NT2/D1 (cell line): ENCODE measurements around the gene FNDC1.

ENCODE experiments used
- DNase-seq: peaks from one replicate; pipeline ENCODE4 v3.0.0-alpha.2; 2011; ENCODE audit warnings: low read depth, low spot score
- H3K27me3 ChIP-seq: 2 replicates; pipeline ENCODE4 v1.6.0; 2011; ENCODE audit warnings: mild to moderate bottlenecking; ENCODE audit not compliant: insufficient read length, insufficient read depth
- H3K36me3 ChIP-seq: 2 replicates; pipeline ENCODE4 v1.6.1; 2011; ENCODE audit warnings: mild to moderate bottlenecking, low read length, mixed read lengths; ENCODE audit not compliant: insufficient read depth, insufficient read length
- H3K4me1 ChIP-seq: 2 replicates; pipeline ENCODE4 v1.5.1; 2011; ENCODE audit not compliant: insufficient read depth, insufficient read length
- H3K4me3 ChIP-seq: 2 replicates; pipeline ENCODE4 v1.5.1; 2011; ENCODE audit warnings: low read depth; ENCODE audit not compliant: insufficient read length
- H3K9ac ChIP-seq: 2 replicates; pipeline ENCODE4 v1.6.0; 2011; ENCODE audit warnings: low read depth; ENCODE audit not compliant: insufficient read length
- H3K9me3 ChIP-seq: 2 replicates; pipeline ENCODE4 v1.5.1; 2011; ENCODE audit warnings: mild to moderate bottlenecking, low read length; ENCODE audit not compliant: insufficient read depth
- SUZ12 ChIP-seq: IDR thresholded peaks from 2 replicates; pipeline ENCODE4 v1.6.1; 2011; ENCODE audit not compliant: insufficient read length, insufficient read depth; ENCODE audit errors: extremely low read depth
- YY1 ChIP-seq: IDR thresholded peaks from 2 replicates; pipeline ENCODE4 v1.6.1; 2011; ENCODE audit not compliant: insufficient read length, insufficient read depth
- ZNF274 ChIP-seq: IDR thresholded peaks from 2 replicates; pipeline ENCODE4 v1.6.1; 2011; ENCODE audit warnings: mild to moderate bottlenecking, low read depth, low read length

The FNDC1 gene

GRCh38 chr6:159156089-159156488 lies 13.1 kb upstream of the FNDC1 start:
- H3K9me3 ChIP-seq = peaks cover 11% of the 10 kb centered on the region; the same call in 1 of the 2 replicates
- DNase-seq = no peak

GRCh38 chr6:159157431-159157830 lies 11.8 kb upstream of the FNDC1 start:
- Histone ChIP-seq H3K27me3 (no peaks in the 10 kb centered on the region), H3K4me1 (no peaks in the 10 kb centered on the region), H3K36me3 (no peaks in the 10 kb centered on the region), H3K4me3 (no peak overlapping the region), H3K9me3 (peaks cover 11% of the 10 kb centered on the region; the same call in 1 of the 2 replicates), H3K9ac (no peak overlapping the region)
- no peak for TF ChIP-seq ZNF274
- no peak for DNase-seq

More at GRCh38 chr6:159156089-159156488, 13.1 kb upstream of the FNDC1 start:
- H3K9ac ChIP-seq = no peak overlapping the region
- H3K4me1 ChIP-seq = no peaks in the 10 kb centered on the region
- H3K27me3 ChIP-seq = no peaks in the 10 kb centered on the region
- TF ChIP-seq YY1 (no peak), SUZ12 (no peak), ZNF274 (no peak)
- H3K36me3 ChIP-seq = no peaks in the 10 kb centered on the region
- no peak overlapping the region for H3K4me3 ChIP-seq

GRCh38 chr6:159161839-159162238 lies 7.4 kb upstream of the FNDC1 start:
- DNase-seq = no peak
- H3K9ac ChIP-seq = no peak overlapping the region
- H3K9me3 ChIP-seq = no peaks in the 10 kb centered on the region
- H3K36me3 ChIP-seq = no peaks in the 10 kb centered on the region
- H3K4me1 ChIP-seq = no peaks in the 10 kb centered on the region
- H3K27me3 ChIP-seq = peaks cover 6% of the 10 kb centered on the region
- H3K4me3 ChIP-seq = no peak overlapping the region
- no peak for TF ChIP-seq ZNF274
- TF ChIP-seq YY1 = no peak
- TF ChIP-seq SUZ12 = no peak

GRCh38 chr6:159163901-159164370 lies 5.3 kb upstream of the FNDC1 start:
- Histone ChIP-seq H3K4me1 (no peaks in the 10 kb centered on the region), H3K27me3 (peaks cover 27% of the 10 kb centered on the region), H3K36me3 (no peaks in the 10 kb centered on the region), H3K4me3 (no peak overlapping the region), H3K9ac (no peak overlapping the region), H3K9me3 (peaks cover 13% of the 10 kb centered on the region; the same call in 1 of the 2 replicates)
- no peak for DNase-seq
- TF ChIP-seq YY1 (no peak), SUZ12 (no peak), ZNF274 (no peak)

GRCh38 chr6:159168536-159169192 lies 536 bp upstream of the FNDC1 start:
- TF ChIP-seq ZNF274 (no peak), SUZ12 (no peak), YY1 (no peak)
- DNase-seq = peak; percentile 57
- no peaks in the 10 kb centered on the region for H3K36me3 ChIP-seq
- peaks cover 52% of the 10 kb centered on the region for H3K27me3 ChIP-seq
- peaks cover 13% of the 10 kb centered on the region; the same call in 1 of the 2 replicates for H3K9me3 ChIP-seq
- peak overlapping the region; percentile 31 for H3K4me3 ChIP-seq
- H3K4me1 ChIP-seq = no peaks in the 10 kb centered on the region
- peak overlapping the region; percentile 24 for H3K9ac ChIP-seq

- Histone ChIP-seq H3K36me3 (no peaks in the 10 kb centered on the region), H3K4me1 (no peaks in the 10 kb centered on the region), H3K4me3 (peak overlapping the region; percentile 49), H3K27me3 (peaks cover 63% of the 10 kb centered on the region), H3K9ac (peak overlapping the region; percentile 76), H3K9me3 (peaks cover 13% of the 10 kb centered on the region; the same call in 1 of the 2 replicates)
- DNase-seq = peak; percentile 25
- TF ChIP-seq ZNF274 (no peak), SUZ12 (no peak), YY1 (no peak)
These were observed 545 bp downstream of the FNDC1 start for GRCh38 chr6:159169557-159170332.

GRCh38 chr6:159170333-159170672 lies 1.1 kb downstream of the FNDC1 start:
- Histone ChIP-seq H3K36me3 (no peaks in the 10 kb centered on the region), H3K9me3 (peaks cover 13% of the 10 kb centered on the region; the same call in 1 of the 2 replicates), H3K9ac (peak overlapping the region; percentile 76), H3K27me3 (peaks cover 68% of the 10 kb centered on the region), H3K4me3 (peak overlapping the region; percentile 49), H3K4me1 (no peaks in the 10 kb centered on the region)
- TF ChIP-seq ZNF274 = no peak
- TF ChIP-seq SUZ12 = no peak
- TF ChIP-seq YY1 = no peak
- DNase-seq = no peak
